IPS-15b (cell line): ENCODE data around the gene BBIP1.
"Not testable (repeated sequence)": the region's sequence is repeated elsewhere in the genome, so short reads cannot be mapped to it uniquely, and the experiment has no call there.

Experiments used
- H3K27me3 ChIP-seq: one replicate; pipeline ENCODE4 v1.6.1; 2013; ENCODE audit warnings: low read length; ENCODE audit not compliant: control insufficient read depth, insufficient read depth
- H3K36me3 ChIP-seq: one replicate; pipeline ENCODE4 v1.6.1; 2013; ENCODE audit warnings: low read length; ENCODE audit not compliant: control insufficient read depth, insufficient read depth
- H3K4me1 ChIP-seq: one replicate; pipeline ENCODE4 v1.6.1; 2013; ENCODE audit warnings: mild to moderate bottlenecking, low read length; ENCODE audit not compliant: control insufficient read depth, insufficient read depth
- H3K4me3 ChIP-seq: one replicate; pipeline ENCODE4 v1.5.1; 2013; ENCODE audit warnings: low read depth, low read length
- H3K9ac ChIP-seq: one replicate; pipeline ENCODE4 v1.6.1; 2013; ENCODE audit warnings: low read depth, mild to moderate bottlenecking, low read length
- H3K9me3 ChIP-seq: one replicate; pipeline ENCODE4 v1.6.1; 2013; ENCODE audit warnings: mild to moderate bottlenecking, low read length; ENCODE audit not compliant: control insufficient read depth, insufficient read depth

The BBIP1 gene

DNA sequence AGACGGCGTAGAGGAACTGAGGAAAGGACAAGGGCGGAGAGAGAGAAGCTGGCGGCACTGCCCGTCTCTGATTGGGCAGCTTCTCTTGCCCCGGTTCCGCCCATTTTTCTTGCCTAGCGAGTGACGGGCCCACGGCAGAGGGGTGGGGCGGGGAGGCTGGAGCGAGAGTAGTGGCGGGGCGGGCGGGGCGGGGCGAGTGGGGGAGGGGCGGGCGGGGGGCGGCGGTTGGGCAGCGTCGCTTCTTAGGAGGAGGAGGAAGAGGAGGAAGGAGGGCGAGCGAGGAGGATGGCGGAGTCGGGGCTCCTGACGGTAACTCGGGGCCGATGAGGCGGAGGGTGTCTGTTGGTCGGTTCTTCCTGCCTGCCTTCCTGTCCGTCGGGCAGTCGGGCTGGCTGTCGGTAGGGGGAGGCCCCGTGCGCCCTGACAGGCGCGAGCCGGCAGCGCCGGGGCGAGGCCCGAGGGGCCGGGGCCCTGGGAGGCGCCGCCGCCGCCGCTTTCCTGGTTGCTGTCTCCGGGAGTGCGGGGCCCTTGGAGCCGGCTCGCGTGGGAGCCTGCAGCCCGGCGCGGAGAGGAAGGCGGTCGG, 460 bp upstream of the BBIP1 start, which contains the start of gene SHOC2:
SHOC2 (plus strand) TSS at position 256 of the 583 bp plus-strand sequence. CDS start 44,755 bp downstream, outside the sequence.
- H3K27me3 ChIP-seq = no peaks in the 10 kb centered on the region
- H3K9ac ChIP-seq = peak within 1 kb of the TSS; percentile 80
- H3K36me3 ChIP-seq = no peaks in the 10 kb centered on the region
- H3K9me3 ChIP-seq = no peaks in the 10 kb centered on the region
- peak within 1 kb of the TSS; percentile 100 for H3K4me3 ChIP-seq
- H3K4me1 ChIP-seq = peaks cover 5% of the 10 kb centered on the region

DNA sequence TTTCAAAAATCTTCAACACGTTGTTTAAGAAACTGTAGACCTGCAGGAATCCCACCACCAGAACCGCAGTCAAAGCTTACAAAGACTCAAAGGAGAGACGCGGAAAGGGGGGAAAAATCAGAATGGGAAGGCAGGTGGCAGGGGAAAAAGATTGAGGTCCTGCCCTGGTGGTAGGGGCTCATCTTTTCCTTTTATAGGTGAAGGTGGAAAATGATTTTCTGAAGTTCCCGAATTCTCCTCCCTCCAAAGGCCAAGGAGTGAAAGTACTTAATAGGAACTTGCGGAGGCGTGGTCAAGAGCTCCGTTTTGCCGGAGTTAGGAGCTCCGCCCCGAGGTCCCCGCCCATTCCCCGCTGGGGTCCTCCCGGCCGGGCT, 724 bp downstream of the BBIP1 start:
- Histone ChIP-seq H3K9me3 (no peaks in the 10 kb centered on the region), H3K27me3 (no peaks in the 10 kb centered on the region), H3K36me3 (no peaks in the 10 kb centered on the region), H3K9ac (peak overlapping the region; percentile 88), H3K4me1 (peaks cover 5% of the 10 kb centered on the region), H3K4me3 (peak overlapping the region; percentile 100)

DNA sequence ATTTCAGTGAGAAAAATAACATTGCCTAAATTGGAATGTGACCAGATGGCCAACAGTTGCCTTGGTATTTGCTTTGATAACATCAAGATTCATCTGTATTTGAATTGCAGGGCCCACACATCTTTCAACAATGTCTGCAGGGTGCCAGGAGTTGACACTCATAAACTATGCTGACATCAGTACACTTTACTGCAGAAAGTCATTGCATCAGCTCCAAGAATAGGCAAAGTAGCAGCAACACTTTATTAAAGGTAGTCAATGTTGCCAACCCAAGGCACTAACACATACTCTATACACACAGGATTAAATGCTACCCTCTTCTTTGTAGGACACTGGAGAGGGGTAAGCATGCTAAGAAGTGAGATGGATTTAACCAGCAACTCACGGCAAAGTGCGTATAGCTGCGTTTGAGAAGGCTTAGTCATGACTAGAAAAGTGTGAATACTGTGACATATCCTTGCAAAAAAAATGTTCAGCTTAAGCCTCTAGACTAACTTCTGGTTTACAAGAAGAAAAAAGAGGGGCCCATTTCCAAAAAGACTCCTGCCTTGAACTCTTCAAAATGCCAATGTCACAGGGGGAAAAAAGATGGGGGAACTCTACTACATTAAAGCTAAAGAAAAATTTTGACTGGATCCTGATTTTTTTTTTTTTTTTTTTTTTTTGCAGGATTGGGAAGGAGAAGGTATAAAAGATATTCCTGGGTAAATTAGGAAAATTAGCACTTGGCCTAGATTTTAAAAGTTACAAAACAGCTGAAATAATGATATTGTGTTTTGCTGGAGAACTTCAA, 2.2 kb downstream of the BBIP1 start:
- Histone ChIP-seq H3K9ac (no peak overlapping the region), H3K27me3 (no peaks in the 10 kb centered on the region), H3K4me3 (no peak overlapping the region), H3K4me1 (peaks cover 2% of the 10 kb centered on the region), H3K36me3 (no peaks in the 10 kb centered on the region), H3K9me3 (no peaks in the 10 kb centered on the region)

DNA sequence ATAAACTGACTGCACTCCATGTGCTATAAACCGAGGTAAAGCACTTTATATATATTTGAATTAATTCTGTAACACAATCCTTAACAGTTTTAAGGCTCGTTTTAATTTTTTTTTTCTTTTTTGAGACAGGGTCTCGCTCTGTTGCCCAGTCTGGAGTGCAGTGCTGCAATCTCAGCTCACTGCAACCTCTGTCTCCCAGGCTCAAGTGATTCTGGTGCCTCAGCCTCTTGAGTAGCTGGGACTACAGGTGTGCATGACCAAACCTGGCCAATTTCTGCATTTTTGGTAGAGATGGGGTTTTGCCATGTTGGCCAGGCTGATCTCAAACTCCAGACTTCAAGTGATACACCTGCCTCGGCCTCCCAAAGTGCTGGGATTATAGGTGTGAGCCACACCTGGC, 3.4 kb downstream of the BBIP1 start:
- not testable (repeated sequence) for H3K36me3 ChIP-seq, H3K4me3 ChIP-seq, H3K9ac ChIP-seq, H3K4me1 ChIP-seq, H3K9me3 ChIP-seq, H3K27me3 ChIP-seq

DNA sequence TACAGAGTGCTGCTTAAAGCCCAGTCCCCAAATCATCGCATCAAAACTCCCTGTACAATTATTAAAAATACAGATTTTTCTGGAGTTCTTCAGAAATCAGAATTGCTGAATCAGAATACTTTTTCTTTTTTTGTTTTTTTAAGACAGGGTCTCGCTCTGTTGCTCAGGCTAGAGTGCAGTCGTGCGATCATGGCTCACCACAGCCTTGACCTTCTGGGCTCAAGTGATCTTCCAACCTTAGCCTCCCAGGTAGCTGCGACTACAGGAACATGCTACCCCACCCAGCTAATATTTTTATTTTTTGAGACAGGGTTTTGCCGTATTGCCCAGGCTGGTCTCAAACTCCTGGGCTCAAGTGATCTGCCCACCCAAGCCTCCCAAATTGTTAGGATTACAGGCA, 3.9 kb downstream of the BBIP1 start:
- H3K9me3 ChIP-seq = no peaks in the 10 kb centered on the region
- H3K4me1 ChIP-seq = no peaks in the 10 kb centered on the region
- H3K9ac ChIP-seq = no peak overlapping the region
- no peaks in the 10 kb centered on the region for H3K36me3 ChIP-seq
- H3K27me3 ChIP-seq = no peaks in the 10 kb centered on the region
- no peak overlapping the region for H3K4me3 ChIP-seq

DNA sequence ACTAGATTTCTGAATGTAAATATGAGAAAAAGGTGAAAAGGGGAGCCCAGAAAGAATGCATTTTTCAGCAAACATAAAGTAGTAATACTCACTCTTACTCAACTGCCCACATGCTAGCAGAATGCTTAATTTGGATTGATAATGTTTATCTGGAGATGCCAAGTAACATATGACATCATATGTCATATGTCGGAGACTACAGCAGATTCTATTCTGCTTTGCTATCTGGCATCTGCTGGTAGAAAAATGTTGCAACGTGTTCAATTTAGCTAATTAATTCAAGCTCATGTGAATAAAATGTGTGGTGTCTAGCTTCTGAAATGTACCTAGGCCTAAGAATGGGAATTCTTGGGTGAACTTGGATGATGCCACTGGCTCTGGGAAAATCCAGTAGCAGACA, 4.5 kb downstream of the BBIP1 start:
- no peaks in the 10 kb centered on the region for H3K27me3 ChIP-seq
- H3K36me3 ChIP-seq = no peaks in the 10 kb centered on the region
- H3K4me3 ChIP-seq = no peak overlapping the region
- H3K9ac ChIP-seq = no peak overlapping the region
- H3K4me1 ChIP-seq = no peaks in the 10 kb centered on the region
- no peaks in the 10 kb centered on the region for H3K9me3 ChIP-seq

DNA sequence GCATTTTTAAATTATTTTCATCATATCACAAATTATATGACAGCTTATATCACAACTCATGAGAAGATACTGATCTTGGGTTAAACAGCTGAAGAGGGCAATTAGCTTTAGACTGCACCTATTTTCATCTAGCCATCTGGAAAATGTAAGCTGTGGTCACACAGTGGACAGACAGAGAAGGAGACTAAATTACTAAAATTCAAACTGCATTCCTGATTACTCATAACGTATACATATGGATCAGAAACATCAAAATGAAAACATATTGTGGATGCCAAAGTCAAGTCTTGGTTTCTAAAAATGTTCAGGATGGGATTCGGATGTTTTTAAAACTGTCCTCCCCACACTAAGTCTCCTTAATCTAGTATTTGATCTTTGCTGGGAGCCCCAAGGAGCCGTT, 6.6 kb downstream of the BBIP1 start:
- Histone ChIP-seq H3K9me3 (no peaks in the 10 kb centered on the region), H3K27me3 (no peaks in the 10 kb centered on the region), H3K4me1 (peaks cover 2% of the 10 kb centered on the region), H3K4me3 (no peak overlapping the region), H3K36me3 (no peaks in the 10 kb centered on the region), H3K9ac (no peak overlapping the region)

DNA sequence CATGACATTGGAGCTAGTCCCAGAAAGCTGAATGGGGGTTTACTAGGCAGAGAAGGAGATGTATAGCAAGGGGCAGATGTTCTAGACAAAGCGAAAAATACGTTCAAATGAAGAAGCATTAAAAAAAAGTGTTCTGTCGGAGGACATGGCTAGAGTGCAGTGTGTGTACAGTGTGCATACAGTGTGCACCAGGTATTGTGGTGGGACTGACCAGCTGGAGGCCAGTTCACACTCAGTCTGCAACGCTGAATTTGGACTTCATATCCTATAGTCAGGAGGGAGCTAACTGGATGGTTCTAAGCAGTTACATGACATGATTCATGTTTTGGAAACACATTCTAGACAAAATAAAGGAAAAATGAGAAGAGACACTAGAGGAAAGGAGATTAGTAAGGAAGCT, 8.8 kb downstream of the BBIP1 start:
- no peak overlapping the region for H3K9ac ChIP-seq
- no peaks in the 10 kb centered on the region for H3K36me3 ChIP-seq
- no peak overlapping the region for H3K4me3 ChIP-seq
- H3K4me1 ChIP-seq = peaks cover 4% of the 10 kb centered on the region
- no peaks in the 10 kb centered on the region for H3K27me3 ChIP-seq
- no peaks in the 10 kb centered on the region for H3K9me3 ChIP-seq

DNA sequence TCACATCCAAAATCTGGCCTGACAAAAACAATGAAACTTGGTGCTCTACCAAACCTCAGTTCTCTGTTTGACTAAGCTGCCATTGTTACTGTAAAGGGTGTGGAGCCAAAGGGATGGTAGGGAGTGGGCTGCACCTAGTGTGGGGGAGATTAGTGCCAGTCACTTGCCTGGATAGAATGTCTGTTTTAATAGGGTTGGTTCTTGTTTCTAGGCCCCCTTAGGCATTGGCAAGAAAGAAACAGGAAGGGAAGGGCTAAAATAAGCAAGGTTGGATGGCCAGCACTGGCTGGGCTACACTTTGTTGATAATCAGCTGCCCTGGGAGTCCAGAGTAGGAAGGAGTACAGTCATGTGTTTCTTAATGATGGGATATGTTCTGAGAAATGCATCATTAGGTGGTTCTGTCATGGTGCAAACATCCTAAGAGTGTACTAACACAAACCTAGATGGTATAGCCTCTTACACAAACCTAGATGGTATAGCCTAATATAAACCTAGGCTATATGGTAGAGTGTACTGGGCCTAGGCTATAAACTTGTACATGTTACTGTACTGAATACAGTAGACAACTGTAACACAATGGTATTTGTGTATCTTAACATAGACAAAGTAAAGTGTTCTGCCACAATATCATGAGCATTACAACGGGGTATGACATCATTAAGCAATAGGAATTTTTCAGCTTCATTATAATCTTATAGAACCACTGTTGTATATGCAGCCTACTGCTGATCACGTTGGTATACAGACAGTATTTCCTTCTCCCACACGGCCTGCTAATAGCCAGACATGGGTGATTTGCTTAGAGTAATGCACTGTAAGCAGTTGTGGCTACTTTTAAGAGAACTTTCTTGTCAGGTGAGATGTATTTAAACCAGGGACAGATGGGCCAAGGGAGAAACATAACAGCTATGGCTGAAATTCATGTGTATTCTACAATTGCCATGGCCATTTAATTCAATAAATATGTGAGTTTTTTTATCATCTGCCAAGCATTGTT, 15.4 kb downstream of the BBIP1 start:
- Histone ChIP-seq H3K9me3 (no peaks in the 10 kb centered on the region), H3K9ac (no peak overlapping the region)

DNA sequence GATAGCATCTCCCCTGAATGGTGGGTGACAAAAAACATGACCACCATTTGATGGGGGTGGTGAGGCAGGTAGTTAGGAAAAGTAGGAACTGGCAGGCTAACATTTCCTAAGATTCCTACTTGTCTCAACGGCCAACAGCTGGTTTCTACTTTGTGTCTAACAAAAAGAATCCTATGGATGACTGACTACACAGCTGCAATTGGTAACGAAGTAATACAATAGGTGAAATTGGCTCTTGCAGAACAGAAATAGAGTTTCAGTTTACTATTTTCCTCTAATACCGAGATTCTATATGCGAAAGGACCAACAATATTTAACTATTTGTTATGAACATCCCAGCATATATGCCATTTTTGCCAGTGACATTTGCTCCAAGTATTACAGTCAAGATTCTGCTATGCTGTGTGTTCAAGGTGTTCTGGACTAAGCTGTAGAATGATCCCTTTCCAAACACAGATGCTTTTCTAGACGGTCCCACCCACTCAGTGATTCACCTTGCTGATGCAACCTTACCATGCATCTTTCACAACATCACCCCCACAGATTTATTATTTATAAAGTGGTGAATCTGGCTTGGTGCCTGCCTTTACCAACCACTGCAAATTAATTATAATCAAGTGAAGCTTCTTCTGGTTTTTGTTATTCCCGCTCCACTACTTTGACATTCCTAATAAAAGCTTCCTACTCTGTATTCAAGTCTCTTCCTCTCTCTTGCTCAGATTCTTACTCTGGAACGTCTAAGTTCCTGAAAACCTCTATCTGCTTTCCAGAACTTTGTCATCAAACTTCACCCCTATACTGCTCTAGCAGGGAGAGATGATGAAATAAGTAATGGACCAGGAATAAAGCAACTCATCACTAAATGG, 16.8 kb downstream of the BBIP1 start:
- H3K36me3 ChIP-seq = no peaks in the 10 kb centered on the region
- no peaks in the 10 kb centered on the region for H3K9me3 ChIP-seq
- H3K4me1 ChIP-seq = no peaks in the 10 kb centered on the region
- no peaks in the 10 kb centered on the region for H3K27me3 ChIP-seq
- H3K4me3 ChIP-seq = no peak overlapping the region
- H3K9ac ChIP-seq = no peak overlapping the region

More for the DNA sequence above, 15.4 kb downstream of the BBIP1 start:
- H3K4me3 ChIP-seq = no peak overlapping the region
- no peaks in the 10 kb centered on the region for H3K36me3 ChIP-seq
- H3K27me3 ChIP-seq = no peaks in the 10 kb centered on the region
- peaks cover 4% of the 10 kb centered on the region for H3K4me1 ChIP-seq

DNA sequence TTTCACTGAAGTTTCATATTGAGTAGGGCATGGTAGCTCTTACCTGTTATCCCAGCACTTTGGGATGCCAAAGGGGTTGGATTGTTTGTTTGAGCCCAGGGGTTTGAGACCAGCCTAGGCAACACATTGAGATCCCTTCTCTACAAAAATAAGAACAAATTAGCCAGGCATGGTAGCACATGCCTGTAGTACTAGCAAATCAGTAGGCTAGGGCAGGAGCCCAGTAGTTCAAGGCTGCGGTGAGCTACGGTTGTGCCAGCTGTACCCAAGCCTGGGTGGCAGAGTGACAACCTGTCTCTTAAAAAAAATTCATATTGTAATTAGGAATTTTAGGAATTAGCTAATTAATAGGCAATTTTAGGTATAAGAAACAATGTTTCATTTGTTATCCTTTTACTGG, 18.0 kb downstream of the BBIP1 start:
- H3K27me3 ChIP-seq = no peaks in the 10 kb centered on the region
- H3K4me3 ChIP-seq = no peak overlapping the region
- no peaks in the 10 kb centered on the region for H3K9me3 ChIP-seq
- no peaks in the 10 kb centered on the region for H3K4me1 ChIP-seq
- H3K9ac ChIP-seq = no peak overlapping the region
- H3K36me3 ChIP-seq = no peaks in the 10 kb centered on the region
